Stimulated activated CD8-positive, alpha-beta memory T cell treated with anti-CD3 and anti-CD28 coated beads, Interleukin-15, amount 100 ng/mL, for 4 hours (primary cell): ENCODE results near the gene LACC1.

Source experiments
- DNase-seq, 2 donors: peaks; one replicate each; pipeline ENCODE4 v3.0.0-alpha.2; 2020; ENCODE audit warnings: low read depth in 2 of 2

The LACC1 gene

GRCh38 chr13:43883631-43884030 lies 3.9 kb downstream of the LACC1 start:
- no peak for DNase-seq

- DNase-seq: no peak
These were observed 4.5 kb downstream of the LACC1 start for GRCh38 chr13:43884222-43884621.

GRCh38 chr13:43894438-43894837 lies 14.7 kb downstream of the LACC1 start:
- DNase-seq: no peak

- DNase-seq: no peak
These were observed 16.2 kb downstream of the LACC1 start for GRCh38 chr13:43895940-43896339.

- no peak for DNase-seq
These were observed 25.8 kb downstream of the LACC1 start for GRCh38 chr13:43905435-43906031.

- no peak for DNase-seq
These were observed 28.7 kb downstream of the LACC1 start for GRCh38 chr13:43908156-43909126.

GRCh38 chr13:43910856-43911255 lies 31.2 kb downstream of the LACC1 start:
- no peak for DNase-seq

GRCh38 chr13:43911278-43911677 lies 31.6 kb downstream of the LACC1 start:
- no peak for DNase-seq

GRCh38 chr13:43911871-43912270 lies 32.2 kb downstream of the LACC1 start:
- no peak for DNase-seq

- DNase-seq: no peak
These were observed 35.7 kb downstream of the LACC1 start for GRCh38 chr13:43915451-43915850.

GRCh38 chr13:43916828-43917227 lies 37.1 kb downstream of the LACC1 start:
- DNase-seq: no peak

GRCh38 chr13:43918636-43919035 lies 38.9 kb downstream of the LACC1 start:
- no peak for DNase-seq

- DNase-seq: no peak
These were observed 41.4 kb downstream of the LACC1 start for GRCh38 chr13:43920965-43921674.

- DNase-seq: no peak
These were observed 45.0 kb downstream of the LACC1 start for GRCh38 chr13:43924549-43925245.

GRCh38 chr13:43929947-43930346 lies 50.2 kb downstream of the LACC1 start:
- no peak for DNase-seq

GRCh38 chr13:43933378-43933777 lies 53.7 kb downstream of the LACC1 start:
- DNase-seq: no peak

GRCh38 chr13:43934273-43934672 lies 54.6 kb downstream of the LACC1 start:
- no peak for DNase-seq

- no peak for DNase-seq
These were observed 56.2 kb downstream of the LACC1 start for GRCh38 chr13:43935878-43936277.

GRCh38 chr13:43936647-43937046 lies 56.9 kb downstream of the LACC1 start:
- DNase-seq: no peak

- no peak for DNase-seq
These were observed 58.1 kb downstream of the LACC1 start for GRCh38 chr13:43937839-43938238.

GRCh38 chr13:43938449-43938848 lies 58.7 kb downstream of the LACC1 start:
- DNase-seq: no peak

GRCh38 chr13:43939086-43939485 lies 59.4 kb downstream of the LACC1 start:
- no peak for DNase-seq
